ENCODE results near the gene CMTM4.

GRCh38 chr16:66717112-66717675, 20.7 kb upstream of the CMTM4 start:
- TF ChIP-seq, protein P1, sequence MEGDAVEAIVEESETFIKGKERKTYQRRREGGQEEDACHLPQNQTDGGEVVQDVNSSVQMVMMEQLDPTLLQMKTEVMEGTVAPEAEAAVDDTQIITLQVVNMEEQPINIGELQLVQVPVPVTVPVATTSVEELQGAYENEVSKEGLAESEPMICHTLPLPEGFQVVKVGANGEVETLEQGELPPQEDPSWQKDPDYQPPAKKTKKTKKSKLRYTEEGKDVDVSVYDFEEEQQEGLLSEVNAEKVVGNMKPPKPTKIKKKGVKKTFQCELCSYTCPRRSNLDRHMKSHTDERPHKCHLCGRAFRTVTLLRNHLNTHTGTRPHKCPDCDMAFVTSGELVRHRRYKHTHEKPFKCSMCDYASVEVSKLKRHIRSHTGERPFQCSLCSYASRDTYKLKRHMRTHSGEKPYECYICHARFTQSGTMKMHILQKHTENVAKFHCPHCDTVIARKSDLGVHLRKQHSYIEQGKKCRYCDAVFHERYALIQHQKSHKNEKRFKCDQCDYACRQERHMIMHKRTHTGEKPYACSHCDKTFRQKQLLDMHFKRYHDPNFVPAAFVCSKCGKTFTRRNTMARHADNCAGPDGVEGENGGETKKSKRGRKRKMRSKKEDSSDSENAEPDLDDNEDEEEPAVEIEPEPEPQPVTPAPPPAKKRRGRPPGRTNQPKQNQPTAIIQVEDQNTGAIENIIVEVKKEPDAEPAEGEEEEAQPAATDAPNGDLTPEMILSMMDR (IDR thresholded peaks at IDR 0.05), result peak in 3 of 4 experiments; percentile 34 to 53 (median 42)
- TF ChIP-seq POLR2AphosphoS5 (IDR thresholded peaks at IDR 0.05), result no peak
- no peak for TF ChIP-seq POLR2A (IDR thresholded peaks at IDR 0.05)

Measured in gastroesophageal sphincter (tissue), 3 donors.